DOHH2 (cell line): Measurements from ENCODE around the gene SEH1L.
"Not testable (repeated sequence)": the region's sequence is repeated elsewhere in the genome, so short reads cannot be mapped to it uniquely, and the experiment has no call there.

ENCODE experiments used
- H3F3A ChIP-seq: fragments of 200-600 bp; sonication (generic), shearing (Covaris generic); 2 replicates; pipeline ENCODE4 v1.6.0; 2016; ENCODE audit warnings: antibody characterized with exemption, mild to moderate bottlenecking; ENCODE audit not compliant: control insufficient read depth, insufficient read depth
- H3K27ac ChIP-seq: fragments of 200-600 bp; sonication (generic); 2 replicates; pipeline ENCODE4 v1.5.1; 2014; ENCODE audit warnings: low read depth, mild to moderate bottlenecking, low read length, moderate library complexity
- H3K27me3 ChIP-seq: fragments of 200-600 bp; sonication (generic); 2 replicates; pipeline ENCODE4 v1.6.1; 2014; ENCODE audit warnings: mild to moderate bottlenecking, low read length, mixed read lengths; ENCODE audit not compliant: control insufficient read depth
- H3K36me3 ChIP-seq: fragments of 200-600 bp; sonication (generic); 2 replicates; pipeline ENCODE4 v1.6.1; 2014; ENCODE audit warnings: mild to moderate bottlenecking, low read length, moderate library complexity, mixed read lengths; ENCODE audit not compliant: control insufficient read depth
- H3K4me1 ChIP-seq: fragments of 200-600 bp; sonication (generic); 2 replicates; pipeline ENCODE4 v1.6.1; 2014; ENCODE audit warnings: mild to moderate bottlenecking, low read length, mixed read lengths; ENCODE audit not compliant: control insufficient read depth
- H3K4me2 ChIP-seq: fragments of 200-600 bp; sonication (generic); 2 replicates; pipeline ENCODE4 v1.6.0; 2014; ENCODE audit warnings: mild to moderate bottlenecking, low read length, moderate library complexity
- H3K4me3 ChIP-seq: fragments of 200-600 bp; sonication (generic); 2 replicates; pipeline ENCODE4 v1.5.1; 2014; ENCODE audit warnings: mild to moderate bottlenecking, low read length, mixed read lengths
- H3K79me2 ChIP-seq: fragments of 200-600 bp; sonication (generic); 2 replicates; pipeline ENCODE4 v1.6.1; 2014; ENCODE audit warnings: mild to moderate bottlenecking, low read length, mixed read lengths; ENCODE audit not compliant: control insufficient read depth
- H3K9me2 ChIP-seq: fragments of 200-600 bp; sonication (generic); replicated peaks from 2 replicates; pipeline ENCODE4 v1.6.1; 2014; ENCODE audit warnings: mild to moderate bottlenecking, low read length, mixed read lengths; ENCODE audit not compliant: control insufficient read depth
- H3K9me3 ChIP-seq: fragments of 200-600 bp; sonication (generic); 2 replicates; pipeline ENCODE4 v1.6.1; 2014; ENCODE audit warnings: antibody characterized with exemption, low read length, mixed read lengths; ENCODE audit not compliant: control insufficient read depth, insufficient read depth
- H4K20me1 ChIP-seq: fragments of 200-600 bp; sonication (generic); 2 replicates; pipeline ENCODE4 v1.6.0; 2014; ENCODE audit warnings: low read depth, mild to moderate bottlenecking, antibody characterized with exemption, low read length, moderate library complexity; ENCODE audit not compliant: control insufficient read depth, insufficient read depth
- CTCF ChIP-seq: fragments of 200-600 bp; sonication (generic); IDR thresholded peaks from one replicate; pipeline ENCODE4 v1.5.1; 2014; ENCODE audit warnings: antibody characterized with exemption, mild to moderate bottlenecking, low read depth, low read length; ENCODE audit not compliant: poor library complexity, severe bottlenecking
- EZH2phosphoT487 ChIP-seq: fragments of 200-600 bp; sonication (generic); IDR thresholded peaks from 2 replicates; pipeline ENCODE4 v1.6.1; 2017; ENCODE audit warnings: borderline replicate concordance, mild to moderate bottlenecking, antibody characterized with exemption, low read length, moderate library complexity, mixed read lengths

Gene SEH1L

GRCh38 chr18:12947285-12948049, at the start of gene SEH1L:
Gene SEH1L (plus strand): TSS chr18:12948011. CDS start chr18:12948122, 111 bp downstream.
- peak within 1 kb of the TSS; percentile 95 for H3K27ac ChIP-seq
- peaks cover 39% of the 10 kb centered on the region for H3K4me1 ChIP-seq
- no peaks in the 10 kb centered on the region for H3K9me3 ChIP-seq
- H3K79me2 ChIP-seq = peaks cover 58% of the 10 kb centered on the region
- TF ChIP-seq CTCF (no peak), EZH2phosphoT487 (no peak)
- H3F3A ChIP-seq = peaks cover 5% of the 10 kb centered on the region
- no peaks in the 10 kb centered on the region for H3K27me3 ChIP-seq
- H3K4me3 ChIP-seq = peak within 1 kb of the TSS; percentile 95
- H3K4me2 ChIP-seq = peak within 1 kb of the TSS; percentile 98
- H4K20me1 ChIP-seq = 0 out of 2 replicates have a peak, but pooled peaks cover 4% of the 10 kb centered on the region
- peaks cover 41% of the 10 kb centered on the region for H3K36me3 ChIP-seq
- H3K9me2 ChIP-seq = no peaks in the 10 kb centered on the region

GRCh38 chr18:12901208-12901607, 46.6 kb upstream of the SEH1L start:
- not testable (repeated sequence) for H3K4me2 ChIP-seq, H3F3A ChIP-seq, H3K9me3 ChIP-seq, H3K4me1 ChIP-seq, H4K20me1 ChIP-seq, H3K4me3 ChIP-seq, H3K27ac ChIP-seq, H3K36me3 ChIP-seq, H3K9me2 ChIP-seq, H3K79me2 ChIP-seq
- H3K27me3 ChIP-seq = peaks cover 21% of the 10 kb centered on the region

- no peak overlapping the region for H3K27ac ChIP-seq
- TF ChIP-seq EZH2phosphoT487 (no peak), CTCF (no peak)
- no peaks in the 10 kb centered on the region for H3F3A ChIP-seq
- H3K4me1 ChIP-seq = no peaks in the 10 kb centered on the region
- no peaks in the 10 kb centered on the region for H3K36me3 ChIP-seq
- no peak overlapping the region for H3K4me2 ChIP-seq
- H3K27me3 ChIP-seq = peaks cover 15% of the 10 kb centered on the region
- no peaks in the 10 kb centered on the region for H3K79me2 ChIP-seq
- no peaks in the 10 kb centered on the region for H4K20me1 ChIP-seq
- H3K9me2 ChIP-seq = no peaks in the 10 kb centered on the region
- H3K4me3 ChIP-seq = no peak overlapping the region
- H3K9me3 ChIP-seq = no peaks in the 10 kb centered on the region
Observed at GRCh38 chr18:12904012-12904516, 43.7 kb upstream of the SEH1L start.

GRCh38 chr18:12906119-12906518, 41.7 kb upstream of the SEH1L start:
- peaks cover 10% of the 10 kb centered on the region; the same call in 1 of the 2 replicates for H3K27me3 ChIP-seq
- H4K20me1 ChIP-seq = no peaks in the 10 kb centered on the region
- H3K4me1 ChIP-seq = no peaks in the 10 kb centered on the region
- H3F3A ChIP-seq = no peaks in the 10 kb centered on the region
- no peak overlapping the region for H3K4me2 ChIP-seq
- H3K36me3 ChIP-seq = no peaks in the 10 kb centered on the region
- H3K9me3 ChIP-seq = no peaks in the 10 kb centered on the region
- H3K4me3 ChIP-seq = no peak overlapping the region
- no peaks in the 10 kb centered on the region for H3K9me2 ChIP-seq
- no peak overlapping the region for H3K27ac ChIP-seq
- no peaks in the 10 kb centered on the region for H3K79me2 ChIP-seq
- TF ChIP-seq EZH2phosphoT487 = no peak
- no peak for TF ChIP-seq CTCF
